Parathyroid adenoma (tissue), 2 donors: Measurements from ENCODE around the gene NMD3.

Experiments
- H2AFZ ChIP-seq: fragments of 300-600 bp; sonication (generic); one replicate; pipeline ENCODE4 v1.7.0; 2017; ENCODE audit warnings: antibody characterized with exemption, mild to moderate bottlenecking
- H3K27ac ChIP-seq: fragments of 300-600 bp; sonication (generic); one replicate; pipeline ENCODE4 v1.7.0; 2017
- H3K27me3 ChIP-seq: fragments of 300-600 bp; sonication (generic); one replicate; pipeline ENCODE4 v1.7.0; 2017; ENCODE audit warnings: low read length; ENCODE audit not compliant: control insufficient read depth, insufficient read depth
- H3K36me3 ChIP-seq: fragments of 300-600 bp; sonication (generic); one replicate; pipeline ENCODE4 v1.7.0; 2017; ENCODE audit warnings: low read length; ENCODE audit not compliant: control insufficient read depth, insufficient read depth
- H3K4me1 ChIP-seq: fragments of 300-600 bp; sonication (generic); one replicate; pipeline ENCODE4 v1.7.0; 2017; ENCODE audit warnings: control low read depth
- H3K4me2 ChIP-seq: fragments of 300-600 bp; sonication (generic); one replicate; pipeline ENCODE4 v1.7.0; 2017; ENCODE audit warnings: low read length
- H3K4me3 ChIP-seq: fragments of 300-600 bp; sonication (generic); one replicate; pipeline ENCODE4 v1.7.0; 2017; ENCODE audit warnings: low read depth, low read length
- H3K79me2 ChIP-seq: fragments of 300-600 bp; sonication (generic); one replicate; pipeline ENCODE4 v1.7.0; 2017; ENCODE audit warnings: control low read depth
- H3K9ac ChIP-seq: fragments of 300-600 bp; sonication (generic); one replicate; pipeline ENCODE4 v1.7.0; 2017; ENCODE audit warnings: mild to moderate bottlenecking
- H3K9me3 ChIP-seq: fragments of 300-600 bp; sonication (generic); one replicate; pipeline ENCODE4 v1.7.0; 2017; ENCODE audit warnings: low read length; ENCODE audit not compliant: control insufficient read depth
- CTCF ChIP-seq: fragments of 300-600 bp; sonication (generic); IDR thresholded peaks from one replicate; pipeline ENCODE4 v1.7.0; 2017; ENCODE audit warnings: antibody characterized with exemption, mild to moderate bottlenecking
- donor health status: primary hyperparathyroidism.

Gene NMD3

DNA sequence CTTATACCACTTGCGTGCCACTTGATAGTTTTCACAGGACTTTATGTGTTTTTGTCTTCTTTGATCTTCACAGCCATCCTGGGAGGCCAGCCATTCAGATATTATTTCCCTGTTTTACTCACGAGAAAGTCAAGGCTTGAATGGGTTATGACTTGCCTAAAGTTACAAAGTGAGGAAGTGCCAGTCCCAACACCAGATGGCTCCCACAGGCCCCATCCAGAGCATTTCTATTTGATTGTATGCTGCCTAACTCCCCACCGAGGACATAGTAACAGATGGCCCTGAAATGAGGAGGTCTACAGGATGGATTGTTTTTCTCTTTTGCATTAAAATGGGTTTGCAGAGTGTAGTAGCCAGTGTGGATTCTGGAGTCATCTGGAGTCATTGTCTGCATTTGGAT is 75.7 kb downstream of the NMD3 start:
- Histone ChIP-seq H3K79me2 (no peaks in the 10 kb centered on the region), H3K27me3 (no peaks in the 10 kb centered on the region), H3K4me3 (no peak overlapping the region), H2AFZ (no peak overlapping the region), H3K4me2 (no peak overlapping the region), H3K36me3 (no peaks in the 10 kb centered on the region), H3K4me1 (no peaks in the 10 kb centered on the region), H3K27ac (no peak overlapping the region), H3K9me3 (peaks cover 2% of the 10 kb centered on the region), H3K9ac (no peak overlapping the region)
- no peak for TF ChIP-seq CTCF
